Stimulated activated CD4-positive, alpha-beta T cell treated with anti-CD3 and anti-CD28 coated beads, TNF-alpha, amount 100 ng/mL, for 48 hours (primary cell): Measurements from ENCODE around the gene SGIP1.
"Not testable (repeated sequence)": the region's sequence is repeated elsewhere in the genome, so short reads cannot be mapped to it uniquely, and the experiment has no call there.

Source experiments
- DNase-seq, 3 donors: peaks; one replicate each; pipeline ENCODE4 v3.0.0-alpha.2; 2020; ENCODE audit warnings: low read depth in 3 of 3

SGIP1 gene

GRCh38 chr1:66769512-66770229 lies 235.7 kb downstream of the SGIP1 start:
- no peak for DNase-seq

- no peak for DNase-seq
These were observed 236.3 kb downstream of the SGIP1 start for GRCh38 chr1:66770240-66770639.

GRCh38 chr1:66770694-66771093 lies 236.7 kb downstream of the SGIP1 start:
- no peak for DNase-seq

- DNase-seq = no peak
These were observed 239.3 kb downstream of the SGIP1 start for GRCh38 chr1:66773227-66773626.

- DNase-seq = no peak
These were observed 240.5 kb downstream of the SGIP1 start for GRCh38 chr1:66774438-66774837.

- DNase-seq = no peak
These were observed 241.7 kb downstream of the SGIP1 start for GRCh38 chr1:66775646-66776045.

GRCh38 chr1:66777831-66778230 lies 243.9 kb downstream of the SGIP1 start:
- no peak for DNase-seq

GRCh38 chr1:66778266-66778665 lies 244.3 kb downstream of the SGIP1 start:
- DNase-seq = no peak

- DNase-seq = no peak
These were observed 245.0 kb downstream of the SGIP1 start for GRCh38 chr1:66778969-66779368.

- DNase-seq = no peak
These were observed 245.6 kb downstream of the SGIP1 start for GRCh38 chr1:66779475-66780078.

- not testable (repeated sequence) for DNase-seq
These were observed 251.8 kb downstream of the SGIP1 start for GRCh38 chr1:66785800-66786199.

GRCh38 chr1:66787641-66788040 lies 253.7 kb downstream of the SGIP1 start:
- DNase-seq = no peak

GRCh38 chr1:66788231-66788939 lies 254.4 kb downstream of the SGIP1 start:
- peak in 2 of 3 donors; percentile 27 to 39 for DNase-seq

- DNase-seq = no peak
These were observed 258.0 kb downstream of the SGIP1 start for GRCh38 chr1:66791621-66792610.

- DNase-seq = not testable (repeated sequence)
These were observed 261.9 kb downstream of the SGIP1 start for GRCh38 chr1:66795839-66796238.
